ENCODE data around the gene PDZRN3.

PDZRN3 gene

GRCh38 chr3:73624821-73625665, at the start of gene PDZRN3:
PDZRN3 (minus strand) TSS chr3:73624941.
- DNase-seq (ENCODE audit: low spot score), result peak; percentile 50

GRCh38 chr3:73674280-73674679, 49.5 kb upstream of the PDZRN3 start:
- DNase-seq (ENCODE audit: low spot score), result no peak

DNA sequence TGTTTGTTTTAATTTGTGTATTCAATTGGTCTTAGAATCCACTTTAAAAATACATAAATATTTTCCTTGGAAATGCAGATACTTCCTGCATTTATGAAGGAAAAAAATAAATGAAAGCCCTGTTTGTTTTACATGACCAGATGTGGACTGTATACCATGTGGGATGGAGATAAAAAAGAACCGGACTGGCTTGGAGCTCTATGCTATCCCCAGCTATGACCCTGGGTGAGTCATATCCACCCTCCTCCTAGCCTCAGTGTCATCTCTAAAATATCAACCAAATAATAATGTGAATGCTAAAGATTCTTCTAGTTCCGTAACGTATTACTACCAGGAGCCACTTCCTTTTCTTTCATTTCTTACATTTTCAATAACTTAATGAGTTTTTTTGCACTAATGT, 44.5 kb upstream of the PDZRN3 start:
- no peak for DNase-seq (ENCODE audit: low spot score)

- DNase-seq (ENCODE audit: low spot score), result no peak
Measured at GRCh38 chr3:73668391-73668790, 43.6 kb upstream of the PDZRN3 start.

DNA sequence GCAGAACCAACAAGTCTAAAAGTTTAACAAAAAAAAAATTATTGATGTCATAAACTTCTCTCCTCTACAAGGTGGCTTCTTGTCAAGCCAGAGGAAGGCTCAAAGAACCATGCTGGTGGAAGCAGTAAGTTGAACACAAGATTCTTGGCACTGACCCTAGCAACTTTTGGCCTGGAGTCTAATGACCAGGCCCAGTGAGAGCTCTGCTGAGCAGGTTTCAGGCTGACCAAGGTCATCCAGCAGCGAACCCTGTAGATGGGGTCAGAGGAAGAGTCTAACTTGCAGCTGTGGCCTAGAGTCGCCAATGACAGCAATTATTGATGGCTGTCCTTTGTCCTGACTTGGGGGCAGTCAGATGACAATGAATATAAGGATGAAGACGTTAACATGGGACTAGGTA, 43.1 kb upstream of the PDZRN3 start:
- no peak for DNase-seq (ENCODE audit: low spot score)

GRCh38 chr3:73665286-73665685, 40.5 kb upstream of the PDZRN3 start:
- no peak for DNase-seq (ENCODE audit: low spot score)

DNA sequence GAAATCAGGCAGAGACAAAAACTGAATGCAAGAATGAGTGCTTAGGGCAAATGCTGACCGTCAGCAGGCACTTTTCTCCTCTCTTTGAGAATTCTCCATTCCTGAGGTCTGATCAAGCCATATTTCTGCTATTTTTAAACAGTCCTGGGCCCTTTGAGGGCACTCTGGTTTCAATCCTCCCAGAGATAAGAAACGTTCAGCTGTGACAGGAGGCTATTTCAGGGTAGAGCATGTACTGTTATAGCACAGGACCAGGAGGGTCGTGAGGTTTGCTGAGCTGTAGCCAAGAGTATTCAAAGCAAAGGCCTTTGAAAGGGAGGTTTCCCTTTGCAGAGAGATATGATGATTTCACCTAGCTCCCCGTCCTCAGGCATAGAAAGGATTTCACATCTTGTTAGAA, 39.6 kb upstream of the PDZRN3 start:
- DNase-seq (ENCODE audit: low spot score), result no peak

- no peak for DNase-seq (ENCODE audit: low spot score)
Measured at GRCh38 chr3:73663495-73663894, 38.8 kb upstream of the PDZRN3 start.

DNA sequence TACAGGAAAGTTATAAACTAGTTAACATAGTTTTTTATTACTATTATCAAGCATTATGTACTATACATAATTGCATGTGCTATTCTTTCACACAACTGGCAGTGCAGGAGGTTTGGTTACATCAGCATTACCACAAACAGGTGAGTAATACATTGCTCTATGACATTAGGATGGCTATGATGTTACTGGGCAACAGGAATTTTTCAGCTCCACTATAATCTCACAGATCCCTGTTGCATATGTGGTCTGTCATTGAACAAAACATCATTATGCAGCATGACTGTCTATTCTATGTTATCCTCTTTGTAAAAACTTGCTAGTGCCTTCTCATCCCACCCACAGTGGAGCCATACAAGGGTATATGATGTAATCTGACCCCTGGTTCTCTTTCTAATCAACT, 36.5 kb upstream of the PDZRN3 start:
- DNase-seq (ENCODE audit: low spot score), result no peak

GRCh38 chr3:73658227-73658626, 33.5 kb upstream of the PDZRN3 start:
- DNase-seq (ENCODE audit: low spot score), result no peak

GRCh38 chr3:73657186-73657585, 32.4 kb upstream of the PDZRN3 start:
- no peak for DNase-seq (ENCODE audit: low spot score)

GRCh38 chr3:73656241-73656890, 31.6 kb upstream of the PDZRN3 start:
- no peak for DNase-seq (ENCODE audit: low spot score)

- no peak for DNase-seq (ENCODE audit: low spot score)
Measured at GRCh38 chr3:73655197-73655596, 30.5 kb upstream of the PDZRN3 start.

- DNase-seq (ENCODE audit: low spot score), result no peak
Measured at GRCh38 chr3:73653877-73654276, 29.1 kb upstream of the PDZRN3 start.

DNA sequence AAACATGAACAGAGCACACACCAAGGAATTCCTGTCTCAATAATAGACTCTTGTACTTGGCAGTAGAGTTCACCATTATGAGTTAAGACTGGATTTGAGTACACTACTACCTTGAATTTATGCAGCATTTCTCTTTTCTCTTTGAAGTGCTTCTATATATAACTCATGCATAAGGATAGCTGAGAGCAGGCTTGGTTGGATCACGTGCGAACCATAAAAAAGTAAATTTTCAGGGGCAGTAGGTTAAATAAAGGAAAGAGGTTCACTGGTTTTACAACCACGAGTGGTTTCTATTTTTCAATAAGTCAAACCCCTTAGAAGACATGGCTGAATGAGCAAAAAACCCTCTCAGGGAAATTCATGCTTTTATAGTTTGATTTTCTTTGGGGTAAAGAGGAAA, 28.6 kb upstream of the PDZRN3 start:
- no peak for DNase-seq (ENCODE audit: low spot score)

DNA sequence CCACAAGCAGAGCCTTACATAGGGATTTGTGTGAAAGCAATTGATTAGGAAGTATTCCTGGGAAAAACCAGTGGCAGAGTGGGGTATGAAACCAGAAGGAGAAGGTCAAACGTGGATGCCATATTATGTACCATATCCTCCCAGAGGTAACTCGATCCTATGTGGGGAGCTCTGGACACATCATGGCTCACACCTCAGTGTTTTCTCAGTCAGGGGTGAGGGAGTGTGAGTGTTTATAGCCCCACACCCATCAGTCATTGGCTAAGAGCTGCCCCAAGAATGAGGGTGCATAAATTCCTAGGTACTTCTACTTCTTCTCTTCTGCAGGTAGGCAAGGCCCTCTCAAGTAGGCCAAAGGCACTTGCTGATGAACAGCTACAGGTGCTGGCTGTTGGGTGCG, 28.2 kb upstream of the PDZRN3 start:
- no peak for DNase-seq (ENCODE audit: low spot score)

DNA sequence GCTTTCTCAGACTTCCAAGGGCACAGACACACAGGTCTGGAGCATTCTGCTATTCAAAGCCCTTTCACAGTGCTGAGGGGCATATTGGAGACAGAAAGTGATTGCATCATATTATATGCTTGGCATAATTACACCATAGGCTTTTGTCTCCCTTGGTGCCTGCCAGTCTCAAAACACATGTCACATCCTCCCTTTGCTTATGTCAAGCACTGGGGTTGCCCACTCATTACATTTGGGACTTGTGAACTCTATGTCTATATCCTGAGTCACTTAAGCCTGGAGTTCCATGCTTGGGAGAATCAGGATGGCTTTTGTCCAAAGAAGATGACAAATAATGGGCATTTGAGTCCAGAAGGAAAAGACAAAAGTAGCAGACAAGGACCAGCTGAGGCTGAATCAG, 12.3 kb upstream of the PDZRN3 start:
- no peak for DNase-seq (ENCODE audit: low spot score)

DNA sequence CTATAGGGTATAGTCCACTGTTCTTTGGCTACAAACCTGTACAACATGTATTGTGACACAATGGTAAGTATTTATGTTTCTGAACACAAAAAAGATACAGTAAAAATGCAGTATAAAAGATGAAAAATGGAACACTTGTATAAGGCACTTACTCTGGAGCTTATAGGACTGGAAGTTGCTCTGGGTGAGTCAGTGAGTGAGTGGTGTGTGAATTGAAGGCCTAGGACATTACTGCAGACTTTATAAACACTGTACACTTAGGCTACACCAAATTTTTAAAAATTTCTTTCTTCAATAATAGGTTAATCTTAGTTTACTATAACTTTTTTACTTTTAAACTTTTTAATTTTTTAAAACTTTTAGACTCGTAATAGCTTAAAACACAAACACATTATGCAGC, 10.5 kb upstream of the PDZRN3 start:
- no peak for DNase-seq (ENCODE audit: low spot score)

DNA sequence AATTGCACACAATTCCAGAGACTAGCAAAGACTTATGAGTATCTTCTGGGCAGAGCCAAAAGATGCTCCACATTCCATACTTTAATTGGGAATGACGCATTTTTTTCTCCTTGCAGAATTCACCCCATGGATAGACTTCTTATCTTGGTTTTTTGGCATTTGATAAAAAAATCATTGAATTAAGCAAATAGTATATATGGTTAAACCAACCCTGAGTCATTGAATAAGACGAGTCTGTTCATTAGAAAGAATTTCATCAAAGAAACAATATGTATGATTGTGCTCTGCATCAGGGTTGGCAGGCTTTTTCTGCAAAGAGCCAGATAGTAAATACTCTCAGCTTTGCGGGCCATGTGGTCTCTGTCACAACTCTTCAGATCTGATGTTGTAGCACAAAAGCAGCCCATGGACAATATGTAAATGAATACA, 9.2 kb upstream of the PDZRN3 start:
- no peak for DNase-seq (ENCODE audit: low spot score)

GRCh38 chr3:73633453-73633852, 8.7 kb upstream of the PDZRN3 start:
- DNase-seq (ENCODE audit: low spot score), result no peak

DNA sequence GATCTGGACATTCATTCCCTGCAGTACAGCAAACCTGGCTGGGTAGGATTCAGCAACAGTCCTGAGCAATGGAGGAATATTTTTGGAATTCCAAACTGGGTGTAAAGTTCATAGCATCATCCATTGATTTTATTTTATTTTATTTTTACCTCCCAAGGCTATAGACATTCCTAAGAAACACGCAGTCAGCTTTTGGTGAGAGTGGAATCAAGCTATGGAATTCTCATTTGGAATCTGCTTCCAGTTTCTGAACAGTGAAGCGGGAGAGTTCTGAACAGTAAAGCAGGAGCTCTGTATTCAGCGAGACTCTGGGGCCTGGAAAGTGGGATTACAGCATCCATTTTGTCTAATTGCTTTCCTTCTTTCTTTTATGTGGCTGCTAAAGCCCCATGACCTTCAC, 1.4 kb upstream of the PDZRN3 start:
- no peak for DNase-seq (ENCODE audit: low spot score)

DNA sequence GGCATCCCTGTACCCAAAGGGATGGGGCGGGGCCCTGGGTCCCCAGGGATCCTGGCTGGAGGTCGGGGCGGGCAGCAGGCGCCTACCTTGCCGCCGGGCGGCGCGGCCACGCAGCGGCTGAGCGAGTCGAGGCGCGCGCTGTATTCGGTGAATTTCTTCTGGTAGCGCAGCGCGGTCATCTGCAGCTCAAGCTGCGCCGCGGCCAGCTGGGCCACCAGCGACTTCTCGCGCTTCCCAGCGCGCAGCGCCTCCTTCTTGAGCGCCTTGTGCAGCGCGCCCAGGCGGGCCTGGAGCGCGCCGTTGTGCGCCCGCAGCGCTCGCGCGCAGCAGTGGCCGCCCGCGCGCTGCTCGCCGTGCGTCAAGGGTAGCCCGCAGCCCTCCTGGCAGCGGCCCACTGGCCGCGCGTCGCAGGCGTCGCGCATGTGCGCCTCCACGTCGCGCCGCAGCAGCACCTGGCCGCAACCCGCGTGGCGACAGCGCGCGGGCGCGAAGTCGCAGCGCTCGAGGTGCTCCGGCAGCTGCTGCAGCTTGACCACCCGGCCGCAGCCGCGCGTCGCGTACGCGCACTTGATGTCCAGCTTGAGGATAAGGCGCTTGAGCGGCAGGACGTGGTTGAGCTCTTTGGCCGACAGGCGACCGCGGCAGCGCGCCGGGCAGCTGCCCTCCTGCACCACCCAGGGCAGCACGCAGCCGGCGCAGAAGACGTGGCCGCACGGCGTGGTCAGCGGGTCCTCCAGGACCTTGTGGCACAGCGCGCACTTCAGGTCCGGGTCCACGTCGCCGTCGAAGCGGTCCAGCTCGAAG, 522 bp downstream of the PDZRN3 start:
- no peak for DNase-seq (ENCODE audit: low spot score)

GRCh38 chr3:73623346-73623745, 1.4 kb downstream of the PDZRN3 start:
- DNase-seq (ENCODE audit: low spot score), result no peak
